Cardiac fibroblast (primary cell): ENCODE data around the gene WDR75.
A peak's percentile ranks its signal among the peaks of the same experiment; 100 is the strongest.

Experiments
- DNase-seq, 2 donors: peaks; one replicate each; pipeline versions ENCODE4 v3.0.0 to v3.0.0-alpha.2; 2010; ENCODE audit warnings: low read depth in 2 of 2
- H3K4me3 ChIP-seq, 2 donors: replicated peaks in 1 of 2; 1 replicate in 1 of 2; 2 replicates in 1 of 2; pipeline ENCODE4 v1.5.1; 2011; ENCODE audit warnings: low read depth in 2 of 2, low read length in 2 of 2, mild to moderate bottlenecking in 2 of 2, moderate library complexity in 1 of 2
- CTCF ChIP-seq: IDR thresholded peaks from one replicate; pipeline ENCODE4 v1.5.1; 2011; ENCODE audit warnings: low read depth, mild to moderate bottlenecking, low read length, inconsistent platforms

Gene WDR75

GRCh38 chr2:189488008-189488310 lies 46.7 kb downstream of the WDR75 start:
- no peak overlapping the region for H3K4me3 ChIP-seq
- no peak for DNase-seq
- no peak for TF ChIP-seq CTCF

DNA sequence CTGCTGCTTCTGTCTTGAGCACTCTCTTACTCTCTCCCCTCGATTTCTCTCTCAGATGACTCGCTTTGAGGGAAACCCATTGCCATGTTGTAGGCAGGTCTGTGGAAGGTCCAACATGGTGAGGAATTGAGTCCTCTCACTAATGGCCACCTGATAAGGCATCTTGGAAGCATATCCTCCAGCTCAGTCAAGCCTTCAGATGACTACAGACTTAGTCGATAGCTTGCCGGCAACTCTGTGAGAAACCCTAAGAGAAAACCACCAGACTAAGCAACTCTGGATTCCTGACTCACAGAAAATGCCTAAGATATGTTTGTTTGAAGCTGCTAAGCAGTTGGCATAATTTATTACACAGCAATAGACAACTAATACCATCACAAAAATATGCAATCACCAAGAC lies 51.2 kb downstream of the WDR75 start:
- peak in 1 of 2 donors; percentile 38 for DNase-seq
- H3K4me3 ChIP-seq, result no peak overlapping the region
- TF ChIP-seq CTCF, result no peak

- TF ChIP-seq CTCF, result no peak
- H3K4me3 ChIP-seq, result no peak overlapping the region
- peak; percentile 11 to 53 for DNase-seq
These were observed 56.9 kb downstream of the WDR75 start for GRCh38 chr2:189498205-189498604.

DNA sequence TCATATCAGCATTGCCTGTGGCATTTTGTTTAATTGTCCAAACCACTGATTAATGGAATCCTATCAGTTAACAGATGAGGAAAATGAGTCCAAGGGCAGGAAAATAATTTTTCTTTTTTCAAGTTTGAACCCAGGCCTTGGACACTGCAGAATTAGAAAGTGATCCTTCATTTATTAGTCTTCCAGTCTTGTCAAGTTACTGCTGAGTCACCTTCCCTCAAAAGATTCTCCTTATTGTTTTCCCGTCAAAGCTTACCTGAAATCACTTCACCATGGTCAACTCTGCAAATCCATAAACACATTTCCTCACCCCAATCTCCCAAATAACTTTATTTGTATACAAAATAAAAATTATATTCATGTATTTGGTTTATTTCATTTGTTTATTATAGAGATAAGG lies 57.9 kb downstream of the WDR75 start:
- H3K4me3 ChIP-seq, result no peak overlapping the region
- no peak for DNase-seq
- no peak for TF ChIP-seq CTCF

- DNase-seq, result no peak
- H3K4me3 ChIP-seq, result no peak overlapping the region
- TF ChIP-seq CTCF, result no peak
These were observed 59.3 kb downstream of the WDR75 start for GRCh38 chr2:189500456-189501160.

DNA sequence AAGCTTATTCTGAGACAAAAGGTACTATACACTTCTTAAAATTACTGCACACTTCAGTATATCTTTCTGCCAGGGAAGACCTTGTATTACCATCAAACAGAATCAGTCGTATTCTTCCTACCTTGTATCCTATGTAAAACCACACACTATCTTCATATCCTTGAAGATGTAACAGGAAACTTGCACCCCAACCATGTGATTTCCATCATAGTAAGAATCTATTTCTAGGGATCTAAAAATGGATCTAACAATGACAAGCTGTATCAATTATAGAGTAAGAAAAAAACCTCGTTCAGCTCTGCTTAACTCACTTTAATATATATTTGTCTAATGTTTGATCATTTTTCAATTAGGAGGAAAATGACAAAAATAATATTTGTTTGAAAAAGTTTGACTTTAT lies 60.2 kb downstream of the WDR75 start:
- DNase-seq, result no peak
- no peak for TF ChIP-seq CTCF
- H3K4me3 ChIP-seq, result no peak overlapping the region

- no peak overlapping the region for H3K4me3 ChIP-seq
- no peak for DNase-seq
- no peak for TF ChIP-seq CTCF
These were observed 61.4 kb downstream of the WDR75 start for GRCh38 chr2:189502714-189503113.
